Dendritic cell treated with granulocyte-macrophage colony-stimulating factor and Interleukin-4, amounts not matched to agents 40 ng/mL and 50 ng/mL, for 4 days (primary cell): ENCODE measurements around the gene KRT20.

Experiments
- H3K27ac Mint-ChIP-seq: one replicate; pipeline ENCODE4 v1.8.0; 2022; ENCODE audit warnings: mild to moderate bottlenecking, mixed read lengths
- H3K27me3 Mint-ChIP-seq: one replicate; pipeline ENCODE4 v1.8.0; 2022; ENCODE audit warnings: mild to moderate bottlenecking, mixed read lengths
- H3K36me3 Mint-ChIP-seq: one replicate; pipeline ENCODE4 v1.8.0; 2022; ENCODE audit warnings: low read depth, mixed read lengths
- H3K4me1 Mint-ChIP-seq: one replicate; pipeline ENCODE4 v1.8.0; 2022; ENCODE audit warnings: low read depth, mixed read lengths
- H3K4me3 Mint-ChIP-seq: one replicate; pipeline ENCODE4 v1.8.0; 2022; ENCODE audit warnings: mild to moderate bottlenecking, moderate library complexity, mixed read lengths
- H3K9me3 Mint-ChIP-seq: one replicate; pipeline ENCODE4 v1.8.0; 2022; ENCODE audit warnings: mixed read lengths
- intact Hi-C: fragments of 100-400 bp; cut with micrococcal nuclease; formaldehyde crosslinking; loops from one replicate; pipeline ENCODE4 v1.15.0; 2022

KRT20 gene

DNA sequence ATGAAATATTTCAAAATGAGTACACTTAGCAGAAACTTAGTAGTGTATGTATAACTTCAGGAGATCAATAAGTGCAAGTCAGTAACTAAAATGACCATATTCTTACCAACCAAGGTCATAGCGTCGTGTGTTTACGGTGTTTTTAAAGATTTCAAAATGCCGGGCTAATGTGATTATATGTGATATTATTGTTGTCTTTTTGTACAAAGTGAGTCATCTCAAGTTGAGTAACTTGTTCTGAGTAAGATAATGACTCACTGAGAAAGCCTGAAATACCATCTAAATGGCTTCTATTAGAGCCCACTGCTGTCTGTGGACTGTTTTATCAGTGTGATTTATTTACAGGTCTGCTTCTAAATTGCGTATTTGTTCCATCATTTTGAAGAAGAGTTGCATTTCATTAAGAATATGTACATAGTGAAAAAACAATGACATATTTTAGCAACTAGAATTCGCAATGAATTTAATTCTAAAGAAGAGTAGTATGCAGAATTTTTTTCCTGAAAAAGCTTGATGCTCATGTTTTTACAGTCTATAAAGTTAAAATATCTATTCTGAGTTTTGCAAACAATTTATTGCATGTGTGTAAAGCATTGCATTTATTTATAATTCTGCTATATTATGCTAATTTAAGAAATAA is 30.7 kb downstream of the KRT20 start:
- Mint-ChIP-seq H3K4me3 (no peak overlapping the region), H3K36me3 (no peaks in the 10 kb centered on the region), H3K27me3 (peaks cover 12% of the 10 kb centered on the region), H3K4me1 (no peaks in the 10 kb centered on the region), H3K9me3 (no peaks in the 10 kb centered on the region), H3K27ac (no peak overlapping the region)
- intact Hi-C loops = no loop called here

DNA sequence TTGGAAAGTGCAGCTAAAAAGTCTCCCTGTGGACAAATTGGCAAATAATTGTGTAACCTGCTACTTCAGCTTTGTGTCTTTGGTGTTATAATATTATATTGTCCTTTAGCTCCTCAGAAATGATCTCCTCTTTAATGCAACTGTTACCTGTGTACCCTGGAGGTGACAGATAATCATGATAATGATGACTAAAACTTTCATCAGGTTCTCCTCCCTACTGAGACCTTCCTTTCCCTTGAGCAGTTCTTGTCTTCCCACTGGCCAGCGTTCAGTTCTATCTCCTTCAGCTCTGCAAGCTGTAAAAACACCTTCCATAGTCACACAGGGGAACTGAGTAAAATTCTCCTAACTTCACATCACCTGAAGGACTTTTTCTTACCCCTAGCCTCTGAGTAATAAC is 32.7 kb downstream of the KRT20 start:
- no peaks in the 10 kb centered on the region for H3K9me3 Mint-ChIP-seq
- H3K27me3 Mint-ChIP-seq = peaks cover 19% of the 10 kb centered on the region
- no peak overlapping the region for H3K27ac Mint-ChIP-seq
- no peak overlapping the region for H3K4me3 Mint-ChIP-seq
- intact Hi-C loops = no loop called here
- H3K4me1 Mint-ChIP-seq = no peaks in the 10 kb centered on the region
- no peaks in the 10 kb centered on the region for H3K36me3 Mint-ChIP-seq

DNA sequence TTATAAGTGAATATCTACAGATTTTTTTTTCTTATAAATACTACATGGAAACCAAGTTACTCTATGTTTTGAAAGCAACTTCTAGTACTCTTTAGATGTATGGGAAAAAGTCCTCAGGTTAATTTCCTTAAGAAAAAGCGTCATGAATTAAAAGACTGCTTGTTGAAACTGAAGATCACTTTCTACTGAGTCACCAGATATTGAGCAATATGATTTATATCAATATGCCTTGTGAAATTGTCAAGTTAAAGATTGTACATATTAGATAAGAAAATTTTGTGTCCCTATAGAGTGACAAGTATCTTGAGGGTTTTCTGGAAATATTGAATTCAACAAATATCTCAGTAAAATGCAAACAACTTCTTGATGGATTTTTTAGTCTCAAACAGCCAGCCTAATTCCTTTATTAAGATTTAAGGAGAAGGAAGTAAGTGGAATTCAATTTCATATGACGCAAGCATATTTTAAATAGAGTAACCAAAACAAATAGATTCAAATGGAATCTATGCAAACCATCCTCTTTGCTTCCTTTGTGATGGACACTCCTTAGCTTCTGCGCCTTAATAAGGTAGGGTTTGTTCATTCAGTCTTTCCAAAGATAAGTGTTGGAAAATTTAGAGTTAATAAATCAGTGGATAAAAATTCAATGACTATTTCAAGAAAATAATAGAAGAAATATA is 34.6 kb downstream of the KRT20 start:
- Mint-ChIP-seq H3K27me3 (peaks cover 31% of the 10 kb centered on the region), H3K9me3 (no peaks in the 10 kb centered on the region), H3K36me3 (no peaks in the 10 kb centered on the region), H3K4me1 (no peaks in the 10 kb centered on the region), H3K27ac (no peak overlapping the region), H3K4me3 (no peak overlapping the region)
- intact Hi-C loops = no loop called here

DNA sequence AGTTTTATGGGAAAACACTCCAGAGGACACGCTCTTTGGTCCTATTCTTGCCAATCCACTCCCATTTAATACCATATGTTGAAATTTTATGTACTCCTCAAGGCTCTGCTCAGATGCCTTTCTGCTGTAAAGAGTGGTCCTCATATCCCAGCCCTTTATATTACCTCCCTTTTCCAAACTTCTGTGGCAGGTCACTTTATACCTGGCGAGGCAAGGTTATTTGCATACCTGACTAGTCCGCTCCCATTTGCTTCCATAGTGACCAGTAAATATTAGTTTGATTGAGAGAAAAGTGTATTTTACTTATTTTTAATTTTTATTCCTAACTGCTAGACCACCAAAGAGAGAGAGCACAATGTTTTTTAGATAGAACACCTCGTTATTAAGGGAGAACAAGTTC is 35.3 kb downstream of the KRT20 start:
- Mint-ChIP-seq H3K27ac (no peak overlapping the region), H3K36me3 (no peaks in the 10 kb centered on the region), H3K4me1 (no peaks in the 10 kb centered on the region), H3K4me3 (no peak overlapping the region), H3K9me3 (no peaks in the 10 kb centered on the region), H3K27me3 (peaks cover 34% of the 10 kb centered on the region)
- intact Hi-C loops = no loop called here

DNA sequence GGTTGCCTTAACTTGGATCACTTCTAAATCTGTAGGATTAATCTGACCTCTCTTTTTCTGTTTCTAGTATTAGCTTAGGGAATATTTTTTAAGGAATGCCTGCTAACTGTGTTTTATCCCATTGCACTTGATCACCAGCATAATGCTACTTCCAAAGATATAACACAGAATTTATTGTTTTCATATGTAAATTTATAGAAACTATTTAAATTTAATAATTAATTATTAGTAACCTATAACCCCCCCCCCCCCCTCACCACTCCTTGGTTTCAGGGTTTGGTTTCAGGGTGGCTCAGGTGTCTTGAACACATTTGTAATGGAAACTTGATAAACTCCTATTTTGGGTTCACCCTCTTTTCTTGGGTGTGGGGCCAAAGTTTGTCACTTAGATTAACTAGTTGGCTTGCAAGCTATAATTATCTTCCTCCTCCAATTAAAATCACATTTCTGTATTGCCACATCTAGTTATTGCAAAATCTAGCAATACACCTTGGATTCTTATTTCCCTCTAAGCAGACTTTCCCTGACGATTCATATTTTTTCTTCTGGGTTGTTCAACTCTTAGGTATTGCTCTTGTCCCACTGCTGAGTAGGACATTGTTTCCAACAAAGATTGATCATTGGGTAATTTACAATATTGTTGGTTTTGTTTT is 36.3 kb downstream of the KRT20 start:
- Mint-ChIP-seq H3K4me3 (no peak overlapping the region), H3K36me3 (no peaks in the 10 kb centered on the region), H3K9me3 (no peaks in the 10 kb centered on the region), H3K27me3 (peaks cover 41% of the 10 kb centered on the region), H3K4me1 (no peaks in the 10 kb centered on the region), H3K27ac (no peak overlapping the region)
- intact Hi-C loops = no loop called here

DNA sequence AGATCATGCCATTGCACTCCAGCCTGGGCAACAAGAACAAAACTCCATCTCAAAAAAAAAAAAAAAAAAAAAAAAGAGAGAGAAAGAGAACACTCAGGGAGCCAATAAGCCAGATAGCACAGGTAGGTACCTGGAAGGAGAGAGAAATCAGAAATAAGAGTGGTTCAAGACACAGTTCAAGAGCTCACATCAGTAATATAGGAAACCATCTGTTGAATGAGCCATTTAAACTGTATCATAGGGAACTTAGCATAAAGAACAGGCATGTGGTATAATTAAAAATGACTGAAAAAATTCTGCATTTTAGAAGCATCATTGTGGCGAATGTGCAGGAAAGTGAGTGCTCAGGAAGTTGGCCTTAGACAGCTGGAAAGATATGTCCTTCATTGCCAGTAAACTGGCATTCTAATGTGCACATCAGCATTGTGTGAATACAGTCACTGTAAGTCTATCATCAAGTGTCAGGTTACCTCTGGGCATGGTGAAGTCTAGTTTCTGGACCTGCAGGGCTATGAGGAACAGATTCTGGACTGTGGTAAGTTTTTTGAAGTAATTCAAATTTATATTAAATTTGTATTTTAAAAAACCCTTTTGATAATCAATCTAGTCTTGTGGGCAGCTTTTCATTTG is 38.4 kb downstream of the KRT20 start:
- Mint-ChIP-seq H3K9me3 (no peaks in the 10 kb centered on the region), H3K36me3 (no peaks in the 10 kb centered on the region), H3K27me3 (peaks cover 46% of the 10 kb centered on the region), H3K4me3 (no peak overlapping the region), H3K4me1 (no peaks in the 10 kb centered on the region), H3K27ac (no peak overlapping the region)
- intact Hi-C loops = no loop called here

DNA sequence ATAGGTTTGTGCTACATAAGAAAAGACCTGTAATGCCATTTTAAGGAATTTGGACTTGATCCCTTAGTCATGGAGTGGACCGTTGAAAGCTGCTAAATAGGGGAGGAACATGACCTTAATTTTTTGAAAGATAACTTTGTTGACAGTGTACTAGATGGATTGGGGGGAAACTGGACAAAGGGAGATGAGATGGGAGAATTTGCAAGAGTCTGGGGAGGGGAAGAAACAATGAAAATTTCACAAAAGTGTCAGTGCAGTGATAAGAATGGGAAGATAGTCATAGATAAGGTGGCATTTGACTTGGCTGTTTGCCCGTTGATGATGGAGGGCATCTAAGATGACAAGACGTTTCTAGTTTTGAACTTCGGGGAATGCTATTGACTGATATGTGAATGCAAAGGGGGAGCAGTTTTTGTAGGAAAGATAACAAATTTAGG is 40.4 kb downstream of the KRT20 start:
- Mint-ChIP-seq H3K27me3 (peaks cover 54% of the 10 kb centered on the region), H3K9me3 (no peaks in the 10 kb centered on the region), H3K4me1 (no peaks in the 10 kb centered on the region), H3K4me3 (no peak overlapping the region), H3K27ac (no peak overlapping the region), H3K36me3 (no peaks in the 10 kb centered on the region)
- intact Hi-C loops = no loop called here

DNA sequence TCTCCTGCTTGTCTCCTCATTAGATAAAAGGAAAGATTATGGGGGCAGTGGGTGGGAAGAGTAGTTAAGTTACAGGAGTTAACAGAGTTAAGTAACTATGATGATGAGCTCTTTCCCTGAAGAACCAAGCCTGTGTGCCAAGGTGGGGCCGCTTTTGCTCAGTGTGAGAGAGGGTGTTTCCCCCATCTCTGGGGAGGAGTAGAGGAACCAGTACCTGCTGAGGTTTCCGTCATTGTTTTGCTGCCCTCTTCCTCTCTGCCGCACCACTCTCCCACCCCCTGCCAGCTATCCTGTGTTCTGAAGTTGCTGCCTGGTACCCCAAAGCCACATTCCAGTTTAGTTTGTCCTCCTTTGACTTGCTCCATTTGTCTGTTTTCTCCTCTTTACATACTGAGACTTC is 41.8 kb downstream of the KRT20 start:
- no peak overlapping the region for H3K4me3 Mint-ChIP-seq
- H3K27me3 Mint-ChIP-seq = peaks cover 57% of the 10 kb centered on the region
- H3K36me3 Mint-ChIP-seq = no peaks in the 10 kb centered on the region
- intact Hi-C loops = no loop called here
- no peaks in the 10 kb centered on the region for H3K9me3 Mint-ChIP-seq
- H3K27ac Mint-ChIP-seq = no peak overlapping the region
- no peaks in the 10 kb centered on the region for H3K4me1 Mint-ChIP-seq

DNA sequence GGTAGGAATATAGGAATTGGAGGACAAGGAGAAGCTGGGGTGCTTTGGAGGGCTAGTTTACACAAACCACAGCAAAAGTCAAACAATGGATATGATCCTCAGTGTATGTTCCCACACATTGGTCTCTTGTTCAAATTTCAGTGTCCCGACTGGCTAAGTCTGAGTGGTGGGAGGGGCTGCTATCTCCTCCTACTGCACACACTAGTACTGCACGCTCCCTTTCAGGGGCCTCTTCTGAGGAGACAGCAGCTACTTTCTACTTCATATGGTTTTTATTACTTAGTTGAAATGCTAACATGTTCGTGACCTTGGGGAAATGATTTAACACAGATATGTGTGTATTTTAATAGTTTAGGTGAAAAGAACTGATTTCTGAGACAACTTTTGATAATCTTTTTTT is 43.8 kb downstream of the KRT20 start:
- H3K4me1 Mint-ChIP-seq = no peaks in the 10 kb centered on the region
- intact Hi-C loops = no loop called here
- no peaks in the 10 kb centered on the region for H3K9me3 Mint-ChIP-seq
- H3K27ac Mint-ChIP-seq = no peak overlapping the region
- peaks cover 50% of the 10 kb centered on the region for H3K27me3 Mint-ChIP-seq
- no peaks in the 10 kb centered on the region for H3K36me3 Mint-ChIP-seq
- no peak overlapping the region for H3K4me3 Mint-ChIP-seq

DNA sequence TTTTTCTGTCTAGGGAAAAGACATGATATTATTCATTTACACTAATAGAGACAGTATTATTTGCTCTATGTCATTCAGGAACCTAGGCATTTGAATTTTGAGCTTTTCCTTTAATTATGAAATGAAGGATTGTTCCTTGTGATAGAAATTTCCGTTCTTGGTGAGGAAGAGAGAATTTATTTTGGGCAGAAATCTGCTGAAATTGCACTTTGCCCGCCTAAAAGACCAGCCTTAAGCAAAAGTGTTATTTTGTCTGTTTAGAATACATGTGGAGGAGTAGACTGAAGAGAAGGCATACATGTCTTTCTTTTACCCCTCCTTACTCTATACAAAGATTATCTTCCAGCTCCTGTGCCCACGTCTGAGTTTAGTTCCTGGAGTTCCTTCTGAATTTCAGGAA is 45.8 kb downstream of the KRT20 start:
- H3K27me3 Mint-ChIP-seq = peaks cover 32% of the 10 kb centered on the region

DNA sequence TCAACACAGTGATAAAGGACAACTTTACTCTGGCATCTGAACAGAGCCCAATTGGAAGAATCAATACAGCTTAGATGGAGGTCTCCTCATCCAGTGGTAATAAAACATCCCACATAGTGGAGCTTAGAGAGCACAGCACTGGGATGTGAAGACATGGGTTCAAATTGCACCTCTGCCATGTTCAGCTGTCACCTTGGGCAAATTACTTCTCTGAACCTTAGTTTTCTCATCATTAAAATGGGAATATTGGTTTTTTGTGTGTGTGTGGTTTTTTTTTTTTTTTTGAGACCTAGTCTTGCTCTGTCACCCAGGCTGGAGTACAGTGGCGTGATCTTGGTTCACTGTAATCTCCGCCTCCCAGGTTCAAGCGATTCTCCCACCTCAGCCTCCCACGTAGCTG is 49.0 kb downstream of the KRT20 start:
- no peaks in the 10 kb centered on the region for H3K4me1 Mint-ChIP-seq
- H3K27me3 Mint-ChIP-seq = peaks cover 17% of the 10 kb centered on the region
- no peaks in the 10 kb centered on the region for H3K36me3 Mint-ChIP-seq
- intact Hi-C loops = no loop called here
- no peak overlapping the region for H3K27ac Mint-ChIP-seq
- no peak overlapping the region for H3K4me3 Mint-ChIP-seq
- no peaks in the 10 kb centered on the region for H3K9me3 Mint-ChIP-seq

More for the DNA sequence above, 45.8 kb downstream of the KRT20 start:
- Mint-ChIP-seq H3K4me1 (no peaks in the 10 kb centered on the region), H3K27ac (no peak overlapping the region), H3K9me3 (no peaks in the 10 kb centered on the region), H3K4me3 (no peak overlapping the region), H3K36me3 (no peaks in the 10 kb centered on the region)
- intact Hi-C loops = no loop called here

DNA sequence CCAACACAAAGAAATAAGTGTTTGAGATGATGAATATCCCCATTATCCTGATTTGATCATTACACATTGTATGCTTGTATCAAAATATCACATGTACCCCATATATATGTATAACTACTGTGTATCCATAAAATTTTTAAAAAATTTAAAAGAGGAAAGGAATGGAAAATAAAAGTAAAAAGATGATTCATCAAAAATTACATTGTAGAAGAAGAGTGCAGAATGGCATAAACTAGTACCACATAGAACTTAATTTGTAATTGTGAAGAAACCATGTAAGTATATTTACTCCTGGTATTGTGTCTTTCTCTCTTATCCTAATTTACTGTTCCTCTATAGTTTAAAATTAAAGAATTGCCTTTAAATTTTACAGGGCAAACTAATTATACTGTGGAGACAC is 51.2 kb downstream of the KRT20 start:
- no peak overlapping the region for H3K27ac Mint-ChIP-seq
- H3K27me3 Mint-ChIP-seq = peaks cover 7% of the 10 kb centered on the region
- no peaks in the 10 kb centered on the region for H3K36me3 Mint-ChIP-seq
- no peak overlapping the region for H3K4me3 Mint-ChIP-seq
- no peaks in the 10 kb centered on the region for H3K4me1 Mint-ChIP-seq
- intact Hi-C loops = no loop called here
- no peaks in the 10 kb centered on the region for H3K9me3 Mint-ChIP-seq

DNA sequence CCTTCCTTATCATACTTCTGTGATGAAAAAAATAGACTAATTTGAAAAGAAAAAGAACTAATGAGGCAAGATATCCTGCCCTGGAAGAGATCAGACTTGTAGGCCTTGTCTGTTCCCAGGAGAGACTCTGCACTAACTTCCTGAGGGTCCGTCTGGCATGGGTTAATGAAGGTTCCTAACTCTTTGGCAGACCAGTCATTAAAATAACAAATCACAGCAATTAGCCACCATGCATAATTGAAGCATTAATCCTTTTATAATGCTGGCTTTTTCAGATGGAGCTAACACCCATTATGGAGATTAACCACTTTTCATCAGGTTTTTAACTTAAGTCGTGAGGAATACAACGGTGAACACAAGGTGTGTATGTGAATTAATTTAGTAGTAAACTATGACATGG is 52.2 kb downstream of the KRT20 start:
- Mint-ChIP-seq H3K9me3 (no peaks in the 10 kb centered on the region), H3K27ac (no peak overlapping the region), H3K27me3 (peaks cover 8% of the 10 kb centered on the region), H3K36me3 (no peaks in the 10 kb centered on the region), H3K4me3 (no peak overlapping the region), H3K4me1 (no peaks in the 10 kb centered on the region)
- intact Hi-C loops = no loop called here

DNA sequence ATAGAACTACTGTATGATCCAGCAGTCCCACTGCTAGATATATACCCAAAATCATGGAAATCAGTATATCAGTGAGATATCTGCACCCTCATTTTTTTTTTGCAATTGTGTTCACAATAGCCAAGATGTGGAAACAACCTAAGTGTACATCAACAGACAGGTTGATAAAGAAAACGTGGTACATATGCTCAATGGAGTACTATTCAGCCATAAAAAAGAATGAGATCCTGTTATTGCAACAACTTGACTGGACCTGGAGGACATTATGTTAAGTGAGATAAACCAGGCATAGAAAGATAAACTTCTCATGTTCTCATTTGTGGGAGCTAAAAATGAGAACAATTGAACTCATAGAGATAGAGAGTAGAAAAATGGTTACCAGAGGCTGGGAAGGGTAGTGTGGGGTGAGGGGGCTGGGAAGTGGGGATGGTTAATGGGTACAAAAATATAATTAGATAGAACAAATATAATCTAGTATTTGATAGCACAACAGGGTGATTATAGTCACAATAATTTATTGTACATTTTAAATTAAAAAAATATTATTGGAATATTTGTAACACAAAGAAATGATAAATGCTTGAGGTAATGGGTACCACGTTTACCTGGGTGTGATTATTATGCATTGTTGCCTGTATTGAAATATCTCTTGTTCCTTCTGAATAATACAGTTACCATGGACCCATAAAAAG is 54.8 kb downstream of the KRT20 start:
- Mint-ChIP-seq H3K27ac (no peak overlapping the region), H3K9me3 (no peaks in the 10 kb centered on the region), H3K4me1 (no peaks in the 10 kb centered on the region), H3K4me3 (no peak overlapping the region), H3K27me3 (peaks cover 22% of the 10 kb centered on the region), H3K36me3 (no peaks in the 10 kb centered on the region)
- intact Hi-C loops = no loop called here
